Stimulated activated CD8-positive, alpha-beta memory T cell treated with anti-CD3 and anti-CD28 coated beads, Interleukin-7, amount 100 ng/mL, for 24 hours (primary cell): Measurements from ENCODE around the gene THAP5.
"Not testable (repeated sequence)": the region's sequence is repeated elsewhere in the genome, so short reads cannot be mapped to it uniquely, and the experiment has no call there.

Source experiments
- DNase-seq: peaks from one replicate; pipeline ENCODE4 v3.0.0-alpha.2; 2020; ENCODE audit warnings: low read depth

The THAP5 gene

DNA sequence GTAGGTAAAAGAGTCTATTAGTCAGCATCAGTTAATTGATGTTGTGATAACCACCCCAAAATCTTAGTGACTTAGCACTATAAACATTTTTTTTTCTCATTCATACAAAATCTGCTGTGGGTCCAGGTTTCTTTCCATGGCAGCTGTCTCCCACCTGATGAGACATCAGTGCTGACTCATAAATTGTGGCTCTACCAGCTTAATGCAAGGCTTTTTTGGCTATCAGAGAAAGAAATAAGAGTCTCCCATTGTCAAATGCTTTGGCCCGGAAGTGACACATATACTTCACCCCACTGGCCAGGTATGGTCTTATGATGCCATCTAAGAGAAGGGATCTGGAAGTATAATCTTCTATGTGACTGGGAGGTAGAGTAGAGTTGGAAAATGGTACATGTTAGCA lies 14.7 kb upstream of the THAP5 start:
- DNase-seq: no peak

DNA sequence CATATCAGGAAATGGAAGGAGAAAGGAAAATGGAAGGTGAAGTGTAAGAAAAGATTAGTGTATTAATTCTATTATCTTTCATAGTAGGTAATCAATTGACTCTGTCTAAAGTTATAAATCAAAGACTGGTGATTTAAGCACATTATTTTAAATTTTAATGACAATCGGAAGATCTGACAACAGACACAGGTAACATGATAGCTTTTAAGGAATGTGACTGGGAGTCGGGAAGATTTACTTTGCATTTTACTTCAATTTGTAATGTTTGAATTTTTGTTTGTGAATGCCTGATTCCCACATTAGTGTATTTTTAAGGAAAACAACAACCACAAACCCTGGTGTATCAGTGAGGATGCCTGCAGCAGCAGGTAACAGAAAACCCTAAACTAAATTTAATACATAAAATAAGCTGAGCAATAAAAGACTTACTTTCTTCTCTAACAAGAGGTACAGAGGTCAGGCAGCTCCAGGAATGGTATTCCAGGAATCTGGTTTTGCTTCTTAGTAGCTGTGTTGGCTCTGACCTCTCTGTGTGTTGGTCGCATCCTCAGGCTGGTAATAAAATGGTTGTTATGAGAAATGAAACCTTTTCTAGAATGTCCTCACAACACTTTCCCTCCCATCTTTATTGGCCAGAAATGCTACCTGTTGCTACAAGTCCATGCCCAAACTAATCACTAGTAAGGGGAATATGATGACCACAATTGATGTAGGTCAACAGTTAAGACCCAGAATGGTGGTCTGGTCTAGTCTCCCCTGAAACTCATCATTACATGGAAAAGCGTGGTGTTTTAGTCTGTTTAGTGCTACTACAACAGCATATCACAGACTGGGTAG lies 12.4 kb upstream of the THAP5 start:
- DNase-seq: no peak

DNA sequence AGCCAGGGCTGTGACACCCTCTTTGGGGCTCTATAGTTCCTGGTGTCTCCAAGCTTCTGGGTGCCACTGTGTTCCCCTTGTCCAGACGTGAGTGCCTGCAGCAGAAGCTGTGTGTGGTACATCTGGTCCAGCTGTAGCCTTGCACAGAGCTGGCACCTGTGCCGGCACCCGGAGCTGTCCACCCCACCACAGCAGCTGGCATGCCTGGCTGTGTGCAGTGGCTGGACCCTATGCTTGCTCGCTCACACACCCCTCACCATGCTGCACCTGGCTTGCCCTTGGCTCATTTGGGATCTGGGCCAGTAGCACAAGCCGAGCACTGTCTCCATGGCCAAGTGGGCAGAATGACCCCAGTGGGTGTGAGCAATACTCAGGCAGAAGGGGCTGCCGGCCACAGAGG lies 10.8 kb upstream of the THAP5 start:
- no peak for DNase-seq

DNA sequence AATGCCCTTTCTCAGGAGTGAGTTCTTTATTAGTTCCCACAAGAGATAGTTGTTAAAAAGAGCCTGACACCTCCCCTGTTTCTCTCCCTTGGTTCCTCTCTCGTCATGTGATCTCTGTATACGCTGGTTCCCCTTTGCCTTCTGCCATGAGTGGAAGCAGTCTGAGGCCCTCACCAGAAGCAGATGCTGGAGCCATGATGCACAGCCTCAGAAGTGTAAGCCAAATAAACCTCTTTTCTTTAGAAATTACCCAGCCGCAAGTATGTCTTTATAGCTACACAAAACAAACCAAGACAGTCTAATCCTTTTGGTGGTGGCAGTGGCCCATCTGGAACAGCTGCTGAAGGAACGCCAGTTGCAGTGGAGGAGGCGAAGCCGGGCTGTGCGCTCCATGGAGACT lies 9.4 kb upstream of the THAP5 start:
- no peak for DNase-seq

DNA sequence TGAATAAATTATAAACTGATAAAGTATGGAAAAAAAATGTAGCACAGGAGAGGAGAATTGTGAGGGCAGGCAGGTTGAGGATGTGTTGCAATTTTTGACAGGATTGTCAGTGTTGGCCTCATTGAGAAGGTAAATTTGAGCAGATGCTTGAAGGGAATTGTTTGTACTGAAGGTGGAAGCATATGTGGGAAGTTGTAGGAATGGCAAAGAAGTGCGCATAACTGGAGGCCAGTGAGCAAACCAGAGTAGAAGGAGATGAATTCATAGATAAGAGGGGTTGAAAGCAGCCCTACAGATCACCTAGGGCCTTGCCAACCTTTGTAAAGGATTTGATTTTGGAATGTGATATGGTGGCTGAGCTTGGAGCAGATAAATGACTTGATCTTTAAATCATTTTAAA lies 6.6 kb upstream of the THAP5 start:
- no peak for DNase-seq

DNA sequence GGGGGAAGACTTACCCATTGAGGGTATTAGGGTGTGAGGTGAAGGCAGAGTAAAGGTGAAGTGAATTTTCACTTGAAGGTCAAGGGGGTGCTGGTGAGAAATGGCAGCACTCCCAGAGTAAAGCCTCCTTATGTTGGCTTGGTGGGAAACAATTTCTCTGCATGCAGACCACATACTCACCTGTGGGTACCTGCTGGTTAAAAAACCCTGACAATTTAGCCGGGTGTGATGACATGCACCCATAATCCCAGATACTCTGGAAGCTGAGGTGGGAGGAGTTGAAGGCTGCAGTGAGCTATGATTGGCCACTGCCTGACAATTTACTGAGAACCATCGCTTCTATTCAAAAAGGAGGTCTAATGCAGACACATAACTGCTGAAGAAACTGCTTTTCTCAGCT lies 5.7 kb upstream of the THAP5 start:
- no peak for DNase-seq

DNA sequence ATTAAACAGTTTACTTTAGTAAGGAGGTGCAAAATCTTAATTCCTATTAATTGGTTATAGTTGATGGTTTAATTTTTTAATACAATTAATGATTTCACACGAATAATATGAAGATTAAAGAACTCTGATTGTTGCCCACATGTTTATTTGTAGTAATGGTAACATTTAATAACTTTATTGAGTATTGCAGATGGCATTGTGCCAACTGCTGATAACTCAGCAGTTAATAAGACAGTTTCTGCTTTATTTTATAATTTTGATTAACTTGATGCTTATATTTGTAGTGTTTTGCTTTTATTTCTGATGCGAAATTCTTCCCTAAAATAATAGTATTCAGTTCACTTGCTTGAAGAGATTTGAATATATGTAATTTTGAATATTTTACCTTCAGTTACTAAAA lies 3.0 kb upstream of the THAP5 start:
- no peak for DNase-seq

DNA sequence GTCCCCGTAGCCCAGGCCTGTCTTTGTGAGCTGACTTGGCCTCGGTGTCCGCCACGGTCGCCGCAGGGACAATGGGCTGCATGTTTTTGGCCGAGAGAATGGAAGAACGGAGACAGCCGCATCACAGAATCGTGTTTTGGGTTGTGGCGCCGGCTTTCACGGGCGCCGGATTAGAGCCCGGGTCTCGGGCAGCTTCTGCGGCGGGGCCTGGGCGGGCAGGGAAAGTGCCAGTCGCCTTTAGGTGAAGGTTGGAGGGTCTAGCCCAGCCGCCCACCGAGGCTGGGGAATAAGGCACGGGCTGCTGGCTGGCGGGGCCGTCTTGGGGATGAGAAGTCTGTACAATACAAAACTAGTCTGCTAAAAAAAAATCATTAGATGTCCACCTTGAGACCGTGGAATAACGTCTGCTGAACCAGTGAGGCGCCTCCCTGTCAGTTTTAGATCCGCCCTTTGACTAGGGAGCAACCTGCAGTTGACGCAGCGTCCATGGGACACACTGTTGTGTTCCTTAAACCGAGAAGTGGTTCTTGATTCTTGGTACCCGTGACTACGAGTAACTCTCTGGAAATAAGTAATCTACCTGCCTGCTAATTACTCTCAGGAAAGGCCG lies 745 bp upstream of the THAP5 start:
- DNase-seq: peak; percentile 16

DNA sequence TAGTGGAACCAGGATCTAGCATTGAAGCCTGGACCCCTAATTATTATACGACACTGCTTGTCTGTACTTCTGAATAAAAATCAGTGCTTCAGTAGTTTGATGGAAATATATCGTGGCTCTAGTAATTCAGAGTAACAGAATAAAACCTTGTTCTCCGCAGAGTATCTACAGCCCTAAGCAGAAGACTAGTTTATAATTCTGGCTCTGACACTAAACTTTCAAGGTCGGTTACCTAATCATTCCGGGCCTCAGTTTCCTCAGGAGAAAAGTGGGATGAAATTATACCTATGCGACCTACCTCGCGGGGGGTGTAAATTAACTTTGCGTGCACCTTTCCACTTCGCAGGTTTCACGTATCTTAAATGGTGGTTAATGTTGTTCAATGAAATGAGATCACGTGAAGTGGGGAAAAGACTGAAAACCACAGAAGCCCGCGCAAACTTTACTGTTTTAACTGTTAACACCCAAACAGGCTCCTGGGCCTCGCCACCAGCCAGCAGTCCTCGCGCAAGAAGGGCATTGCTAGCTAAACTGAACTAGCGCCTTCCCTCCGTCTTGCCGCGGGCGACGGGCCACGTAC lies 615 bp downstream of the THAP5 start:
- DNase-seq: no peak

DNA sequence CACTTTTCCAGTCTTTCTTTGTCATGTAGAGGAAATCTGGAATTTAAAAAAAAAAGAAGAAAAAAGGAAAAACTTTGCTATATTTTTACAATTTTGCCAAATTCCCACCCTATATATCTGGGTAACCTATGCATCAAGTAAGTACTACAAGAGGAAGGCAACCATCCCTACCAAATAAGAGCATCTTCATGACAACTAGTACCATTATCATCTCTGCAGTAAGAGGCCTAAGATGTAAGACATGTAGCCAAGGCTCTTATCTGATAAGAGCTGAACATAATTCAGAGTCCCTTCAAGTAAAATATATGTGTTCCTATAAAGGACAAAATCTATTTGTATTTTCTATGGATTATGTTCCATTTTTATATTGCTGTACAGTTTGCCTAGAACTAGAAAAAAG lies 3.5 kb downstream of the THAP5 start:
- DNase-seq: no peak

DNA sequence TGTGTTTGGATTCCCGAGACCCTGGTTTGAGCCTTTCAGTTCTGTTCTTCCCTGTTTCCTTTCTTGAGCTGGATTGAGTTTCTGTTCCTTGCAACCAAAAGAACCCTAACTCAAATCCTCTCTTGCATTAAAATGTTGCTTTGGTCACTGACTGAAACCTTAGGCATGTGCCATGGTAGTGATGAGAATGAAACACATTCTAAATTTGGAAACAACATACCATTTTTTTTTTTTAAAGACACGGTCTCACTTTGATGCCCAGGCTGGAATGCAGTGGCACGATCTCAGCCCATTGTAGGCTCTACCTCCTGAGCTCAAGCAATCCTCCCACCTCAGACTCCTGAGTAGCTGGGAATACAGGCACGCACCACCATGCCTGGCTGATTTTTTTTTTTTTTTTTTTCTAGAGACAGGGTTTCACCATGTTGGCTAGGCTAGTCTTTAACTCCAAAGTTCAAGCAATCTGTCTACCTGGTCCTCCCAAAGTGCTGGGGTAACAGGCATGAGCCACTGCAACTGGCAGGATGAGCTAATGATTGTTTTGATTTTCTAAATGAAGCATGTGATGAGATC lies 8.4 kb downstream of the THAP5 start:
- no peak for DNase-seq

DNA sequence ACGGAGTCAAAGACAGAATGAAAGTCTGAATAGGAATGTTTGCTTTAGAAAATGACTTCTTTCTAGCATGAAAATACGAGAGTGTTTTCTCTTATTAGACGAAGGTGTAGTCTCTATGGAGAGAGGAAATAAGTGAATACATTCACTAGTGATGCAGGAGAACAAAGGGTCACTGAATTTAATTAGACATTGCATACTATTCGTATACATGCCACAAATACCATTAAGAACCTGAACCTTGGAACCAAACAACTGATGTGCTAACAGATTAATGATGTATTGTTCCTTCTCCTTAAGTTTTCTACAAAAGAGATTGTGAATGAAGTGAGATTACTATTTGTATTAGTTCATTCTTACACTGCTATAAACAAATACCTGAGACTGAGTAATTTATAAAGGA lies 10.3 kb downstream of the THAP5 start:
- no peak for DNase-seq

DNA sequence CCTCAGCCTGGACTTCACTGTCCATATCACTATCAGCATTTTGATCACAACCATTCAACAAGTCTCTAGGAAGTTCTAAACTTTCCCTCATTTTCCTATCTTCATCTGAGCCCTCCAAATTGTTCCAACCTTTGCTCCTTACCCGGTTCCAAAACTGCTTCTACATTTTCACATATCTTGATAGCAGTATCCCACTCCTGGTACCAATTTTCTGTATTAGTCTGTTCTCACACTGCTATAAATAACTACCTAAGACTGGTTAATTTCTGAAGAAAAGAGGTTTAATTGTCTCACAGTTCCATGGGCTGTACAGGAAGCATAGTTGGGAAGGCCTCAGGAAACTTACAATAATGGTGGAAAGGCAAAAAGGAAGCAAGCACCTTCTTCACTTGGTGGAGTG lies 11.9 kb downstream of the THAP5 start:
- no peak for DNase-seq

DNA sequence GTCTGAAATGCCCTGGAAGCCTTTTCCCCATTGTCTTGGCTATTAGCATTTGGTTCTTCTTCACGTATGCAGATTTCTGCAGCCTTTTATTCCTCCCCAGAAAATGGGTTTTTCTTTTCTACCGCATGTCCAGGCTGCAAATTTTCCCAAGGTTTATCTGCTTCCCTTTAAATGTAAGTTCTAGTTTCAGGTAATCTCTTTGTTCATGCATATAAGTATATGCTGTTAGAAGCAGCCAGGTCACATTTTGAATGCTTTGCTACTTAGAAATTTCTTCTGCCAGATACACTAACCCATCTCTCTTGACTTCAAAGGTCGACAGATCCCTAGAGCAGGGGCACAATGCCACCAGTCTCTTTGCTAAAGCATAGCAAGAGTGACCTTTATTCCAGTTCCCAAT lies 12.3 kb downstream of the THAP5 start:
- no peak for DNase-seq

DNA sequence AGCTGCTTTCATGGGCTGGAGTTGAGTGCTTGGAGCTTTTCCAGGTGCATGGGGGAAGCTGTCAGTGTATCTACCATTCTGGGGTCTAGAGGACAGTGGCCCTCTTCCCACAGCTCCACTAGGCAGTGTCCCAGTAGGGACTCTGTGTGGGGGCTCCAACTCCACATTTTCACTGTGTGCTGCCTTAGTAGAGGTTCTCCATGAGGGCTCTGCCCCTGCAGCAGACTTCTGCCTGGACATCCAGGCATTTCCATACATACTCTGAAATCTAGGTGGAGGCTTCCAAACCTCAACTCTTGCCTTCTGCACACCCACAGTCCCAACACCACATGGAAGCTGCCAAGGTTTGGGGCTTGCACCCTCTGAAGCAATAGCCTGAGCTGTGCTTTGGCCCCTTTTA lies 12.8 kb downstream of the THAP5 start:
- DNase-seq: not testable (repeated sequence)

DNA sequence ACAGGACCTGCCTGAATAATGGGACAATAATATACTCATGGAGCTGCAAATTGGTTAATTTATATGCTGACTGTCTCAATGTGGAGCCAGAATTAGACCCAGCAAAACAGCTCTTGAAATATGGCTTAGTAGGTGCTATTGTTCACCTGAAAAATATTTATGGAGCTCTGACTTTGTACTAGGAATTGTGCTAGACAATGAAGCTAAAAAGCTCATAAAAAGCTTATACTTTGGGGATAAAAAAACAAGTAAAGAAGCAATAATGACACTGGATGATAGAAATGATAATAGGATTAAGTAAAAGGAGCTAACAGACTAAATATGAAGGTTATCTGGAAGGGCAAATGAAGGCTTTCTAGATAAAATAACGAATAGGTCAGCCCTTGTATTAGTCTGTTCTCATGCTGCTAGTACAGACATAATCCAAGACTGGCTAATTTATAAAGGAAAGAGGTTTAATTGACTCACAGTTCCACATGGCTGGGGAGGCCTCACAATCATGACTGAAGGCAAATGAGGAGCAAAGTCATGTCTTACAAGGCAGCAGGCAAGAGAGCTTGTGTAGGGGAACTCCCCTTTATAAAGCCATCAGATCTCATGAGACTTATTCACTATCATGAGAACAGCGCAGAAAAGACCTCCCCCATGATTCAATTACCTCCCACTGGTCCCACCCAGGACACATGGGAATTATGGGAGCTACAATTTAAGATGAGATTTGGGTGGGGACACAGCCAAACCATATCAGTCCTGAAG lies 21.2 kb downstream of the THAP5 start:
- DNase-seq: not testable (repeated sequence)

DNA sequence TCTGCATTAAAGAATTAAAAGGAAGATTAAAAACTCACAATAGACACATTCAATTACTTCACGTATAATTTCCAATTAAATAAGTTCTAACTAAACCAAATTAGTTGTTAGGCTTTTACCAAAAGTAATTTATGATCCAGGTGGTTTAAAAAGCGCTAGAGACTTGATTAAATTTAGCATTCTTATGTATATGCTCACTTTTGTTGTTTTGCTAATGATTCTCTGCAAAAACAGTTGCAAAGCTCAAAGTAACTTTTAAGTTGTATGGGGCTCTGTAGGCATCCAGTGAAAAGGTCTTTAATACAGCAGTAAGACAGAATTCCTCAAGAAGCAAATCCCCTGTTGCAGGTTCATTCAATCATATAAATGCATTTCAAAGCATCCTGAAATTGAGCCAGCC lies 28.0 kb downstream of the THAP5 start:
- no peak for DNase-seq

DNA sequence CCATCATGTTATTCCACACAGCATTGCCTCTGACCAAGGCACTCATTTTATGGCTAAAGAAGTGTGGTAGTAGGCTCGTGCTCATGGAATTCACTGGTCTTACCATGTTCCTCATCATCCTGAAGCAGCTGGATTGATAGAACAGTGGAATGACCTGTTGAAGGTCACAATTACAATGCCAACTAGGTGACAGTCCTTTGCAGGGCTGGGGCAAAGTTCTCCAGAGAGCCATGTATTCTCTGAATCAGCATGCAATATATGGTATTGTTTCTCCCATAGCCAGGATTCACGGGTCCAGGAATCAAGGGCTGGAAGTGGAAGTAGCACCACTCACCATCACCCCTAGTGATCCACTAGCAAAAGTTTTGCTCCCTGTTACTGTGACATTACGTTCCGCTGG lies 30.8 kb downstream of the THAP5 start:
- DNase-seq: not testable (repeated sequence)

DNA sequence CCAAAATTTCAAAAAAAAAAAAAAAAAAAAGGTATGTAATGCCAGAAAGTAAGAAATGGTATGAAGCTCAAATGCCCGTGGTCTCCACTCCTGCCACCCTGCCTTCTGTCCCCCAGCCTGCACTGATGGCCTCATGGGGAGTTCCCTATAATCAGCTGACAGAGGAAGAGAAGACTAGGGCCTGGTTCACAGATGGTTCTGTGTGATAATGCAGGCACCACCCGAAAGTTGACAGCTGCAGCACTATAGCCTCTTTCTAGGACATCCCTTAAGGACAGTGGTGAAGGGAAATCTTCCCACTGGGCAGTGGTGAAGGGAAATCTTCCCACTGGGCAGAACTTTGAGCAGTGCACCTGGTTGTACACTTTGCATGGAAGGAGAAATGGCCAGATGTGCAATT lies 31.3 kb downstream of the THAP5 start:
- not testable (repeated sequence) for DNase-seq

DNA sequence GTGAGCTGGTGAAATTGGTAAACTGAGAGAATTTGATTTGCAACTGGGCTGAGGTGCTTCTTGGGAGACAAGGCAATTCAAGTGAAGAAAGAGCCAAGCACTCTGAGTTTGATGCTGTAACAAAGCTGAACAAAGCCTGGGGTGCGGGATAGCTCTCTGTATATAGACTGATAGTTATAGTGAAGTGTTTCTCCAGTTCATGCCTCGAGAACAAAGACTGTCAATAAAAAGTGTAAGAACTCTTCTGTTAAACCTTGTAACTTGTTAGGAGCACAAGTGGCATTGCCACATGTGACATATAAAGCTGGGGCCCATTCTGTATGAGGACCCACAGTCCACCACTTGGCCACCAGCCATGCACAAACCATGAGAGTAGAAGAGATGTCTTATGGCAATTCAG lies 32.3 kb downstream of the THAP5 start:
- no peak for DNase-seq

DNA sequence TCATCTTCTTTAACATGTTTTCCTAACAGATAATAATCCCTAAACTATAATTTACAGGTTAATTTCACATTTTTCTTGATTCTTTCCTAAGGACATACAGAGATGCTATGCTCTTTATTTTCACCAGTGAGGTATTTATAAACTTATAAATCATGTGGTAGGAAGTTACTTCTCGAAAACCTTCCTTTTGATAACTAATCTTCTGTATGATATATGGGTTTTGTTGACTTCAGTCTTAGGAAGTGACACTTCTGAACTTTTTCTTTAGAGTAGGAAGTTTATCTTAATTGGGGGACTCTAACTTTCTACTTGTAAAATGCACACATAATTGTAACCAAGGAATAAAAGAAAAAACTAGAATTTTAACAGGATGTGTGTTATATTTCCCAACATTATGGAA lies 33.8 kb downstream of the THAP5 start:
- no peak for DNase-seq

DNA sequence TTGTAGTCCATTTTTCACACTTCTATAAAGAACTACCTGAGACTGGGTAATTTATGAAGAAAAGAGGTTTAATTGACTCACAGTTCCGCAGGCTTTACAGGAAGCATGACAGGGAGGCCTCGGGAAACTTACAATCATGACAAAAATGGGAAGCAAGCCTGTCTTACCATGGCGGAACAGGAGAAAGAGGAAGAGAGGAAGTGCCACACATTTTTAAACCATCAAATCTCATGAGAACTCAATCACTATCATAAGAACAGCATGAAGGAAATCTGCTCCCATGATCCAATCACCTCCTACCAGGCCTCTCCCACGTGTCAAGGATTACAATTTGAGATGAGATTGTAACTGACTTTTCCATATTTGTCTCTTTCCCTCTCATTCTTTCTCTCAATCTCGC lies 34.2 kb downstream of the THAP5 start:
- DNase-seq: no peak

DNA sequence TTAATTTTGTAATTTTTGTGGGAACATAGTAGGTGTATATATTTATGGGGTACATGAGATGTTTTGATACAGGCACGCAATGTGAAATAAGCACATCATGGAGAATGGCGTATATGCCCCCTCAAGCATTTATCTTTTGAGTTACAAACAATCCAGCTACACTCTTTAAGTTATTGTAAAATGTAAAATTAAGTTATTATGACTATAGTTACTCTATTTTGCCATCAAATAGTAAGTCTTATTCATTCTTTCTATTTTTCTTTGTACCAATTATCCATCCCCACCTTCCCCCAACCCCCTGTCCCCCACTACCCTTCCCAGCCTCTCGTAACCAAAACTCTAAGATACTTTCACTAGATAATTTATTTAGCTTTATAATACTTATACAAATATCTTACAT lies 35.8 kb downstream of the THAP5 start:
- no peak for DNase-seq
